GM21528 (cell line): Measurements from ENCODE around the gene PAM16.

Experiments used
- ATAC-seq: cut with Tn5 transposase; IDR thresholded peaks from one replicate; pipeline ENCODE4 v1.9.1; 2021; ENCODE audit warnings: mild to moderate bottlenecking, moderate library complexity; ENCODE audit not compliant: unreplicated experiment, low FRiP score

Gene PAM16

GRCh38 chr16:4322121-4323052 lies 28.7 kb downstream of the PAM16 start:
- no peak for ATAC-seq

GRCh38 chr16:4321286-4322120 lies 29.6 kb downstream of the PAM16 start:
- ATAC-seq, result no peak

- no peak for ATAC-seq
These were observed 30.5 kb downstream of the PAM16 start for GRCh38 chr16:4320571-4321137.

GRCh38 chr16:4319454-4320421 lies 31.4 kb downstream of the PAM16 start:
- ATAC-seq, result no peak

GRCh38 chr16:4318967-4319366 lies 32.2 kb downstream of the PAM16 start:
- no peak for ATAC-seq

- no peak for ATAC-seq
These were observed 32.6 kb downstream of the PAM16 start for GRCh38 chr16:4318451-4318910.

- ATAC-seq, result no peak
These were observed 33.3 kb downstream of the PAM16 start for GRCh38 chr16:4317532-4318450.

- no peak for ATAC-seq
These were observed 34.1 kb downstream of the PAM16 start for GRCh38 chr16:4316864-4317531.

- no peak for ATAC-seq
These were observed 34.8 kb downstream of the PAM16 start for GRCh38 chr16:4316108-4316863.

- no peak for ATAC-seq
These were observed 35.7 kb downstream of the PAM16 start, which contains the start of gene GLIS2 for GRCh38 chr16:4315186-4316107. Gene GLIS2, plus strand, starts transcription at chr16:4316067. Its CDS starts 16,214 bp downstream, at chr16:4332281.

- no peak for ATAC-seq
These were observed 36.5 kb downstream of the PAM16 start for GRCh38 chr16:4314532-4315185.

GRCh38 chr16:4313563-4314531 lies 37.3 kb downstream of the PAM16 start:
- no peak for ATAC-seq

- no peak for ATAC-seq
These were observed 41.3 kb downstream of the PAM16 start for GRCh38 chr16:4309833-4310266.

- ATAC-seq, result no peak
These were observed 41.9 kb downstream of the PAM16 start for GRCh38 chr16:4309102-4309832.
